HEK293 (cell line): ENCODE data around the gene KRT79.

ENCODE experiments used
- CTCF ChIA-PET: fragments of 350-600 bp; formaldehyde crosslinking; extraction: SDS; loops from one replicate; lab custom pipeline; 2021; ENCODE audit warnings: antibody characterized with exemption; lab: Yijun Ruan, JAX
- POLR2A ChIA-PET: fragments of 300-600 bp; formaldehyde crosslinking; extraction: SDS; loops from one replicate; lab custom pipeline; 2020; ENCODE audit warnings: antibody characterized with exemption, inconsistent platforms; lab: Yijun Ruan, JAX
- H3K27ac ChIP-seq: fragments of 200-500 bp; sonication (Bioruptor generic); 2 replicates; pipeline ENCODE4 v1.5.1; 2014; ENCODE audit warnings: low read depth, low read length, control low read depth, inconsistent platforms; ENCODE audit errors: extremely low read depth
- H3K36me3 ChIP-seq, 2 experiments: fragments of 200-500 bp in 1 of 2; sonication (Bioruptor generic) in 1 of 2; 1 replicate in 1 of 2; 2 replicates in 1 of 2; pipeline ENCODE4 v1.5.1; 2014 to 2017; ENCODE audit warnings: inconsistent platforms in 2 of 2, low read length in 2 of 2; ENCODE audit not compliant: control insufficient read depth in 2 of 2, insufficient read depth in 1 of 2
- H3K4me1 ChIP-seq: fragments of 200-500 bp; sonication (Bioruptor generic); 2 replicates; pipeline ENCODE4 v1.5.1; 2014; ENCODE audit warnings: mild to moderate bottlenecking, low read length, inconsistent platforms; ENCODE audit not compliant: control insufficient read depth, insufficient read depth
- H3K4me3 ChIP-seq: 2 replicates; pipeline ENCODE4 v1.5.1; 2011; ENCODE audit warnings: low read depth, mild to moderate bottlenecking, control low read depth, low read length, moderate library complexity
- H3K9me3 ChIP-seq: fragments of 200-500 bp; sonication (Bioruptor generic); 2 replicates; pipeline ENCODE4 v1.5.1; 2014; ENCODE audit warnings: low read depth, low read length, inconsistent platforms; ENCODE audit not compliant: control insufficient read depth, insufficient read depth
- CTCF ChIP-seq: fragments of 450-650 bp; formaldehyde crosslinking; IDR thresholded peaks from 2 replicates; pipeline ENCODE4 v1.5.1; 2016; ENCODE audit warnings: missing biosample characterization, missing genetic modification characterization
- GLI2 ChIP-seq: fragments of 450-650 bp; formaldehyde crosslinking; IDR thresholded peaks from 2 replicates; pipeline ENCODE4; 2017; ENCODE audit warnings: missing biosample characterization, missing genetic modification characterization, low read depth, borderline replicate concordance
- KLF10 ChIP-seq: fragments of 450-650 bp; IDR thresholded peaks from 2 replicates; pipeline ENCODE4 v1.5.1; 2018; ENCODE audit warnings: missing biosample characterization, mild to moderate bottlenecking, missing genetic modification characterization
- KLF17 ChIP-seq: fragments of 450-650 bp; formaldehyde crosslinking; IDR thresholded peaks from 2 replicates; pipeline ENCODE4 v1.5.1; 2016; ENCODE audit warnings: missing biosample characterization, missing genetic modification characterization
- KLF9 ChIP-seq: fragments of 450-650 bp; formaldehyde crosslinking; IDR thresholded peaks from 2 replicates; pipeline ENCODE4 v1.5.1; 2016; ENCODE audit warnings: missing biosample characterization, missing genetic modification characterization, low read depth
- RBAK ChIP-seq: fragments of 450-650 bp; formaldehyde crosslinking; IDR thresholded peaks from 2 replicates; pipeline ENCODE4 v1.5.1; 2016; ENCODE audit warnings: missing biosample characterization, missing genetic modification characterization
- ZBTB7A ChIP-seq: fragments of 450-650 bp; formaldehyde crosslinking; IDR thresholded peaks from 2 replicates; pipeline ENCODE4 v1.5.1; 2016; ENCODE audit warnings: low read depth, missing biosample characterization, missing genetic modification characterization
- ZNF16 ChIP-seq: fragments of 450-650 bp; formaldehyde crosslinking; IDR thresholded peaks from 2 replicates; pipeline ENCODE4 v1.5.1; 2016; ENCODE audit warnings: low read depth, missing biosample characterization, missing genetic modification characterization
- ZNF184 ChIP-seq: fragments of 450-650 bp; IDR thresholded peaks from 2 replicates; pipeline ENCODE4 v1.5.1; 2018; ENCODE audit warnings: missing biosample characterization, mild to moderate bottlenecking, missing genetic modification characterization
- ZNF354C ChIP-seq: fragments of 450-650 bp; formaldehyde crosslinking; IDR thresholded peaks from 2 replicates; pipeline ENCODE4 v1.5.1; 2016; ENCODE audit warnings: missing biosample characterization, missing genetic modification characterization, low read depth, borderline replicate concordance
- ZNF449 ChIP-seq: fragments of 450-650 bp; formaldehyde crosslinking; IDR thresholded peaks from 2 replicates; pipeline ENCODE4 v1.5.1; 2017; ENCODE audit warnings: missing biosample characterization, mild to moderate bottlenecking, missing genetic modification characterization, moderate library complexity
- ZNF548 ChIP-seq: fragments of 450-650 bp; formaldehyde crosslinking; IDR thresholded peaks from 2 replicates; pipeline ENCODE4 v1.5.1; 2016; ENCODE audit warnings: missing biosample characterization, missing genetic modification characterization
- ZNF600 ChIP-seq: fragments of 450-650 bp; formaldehyde crosslinking; IDR thresholded peaks from 2 replicates; pipeline ENCODE4 v1.5.1; 2016; ENCODE audit warnings: missing biosample characterization, missing genetic modification characterization
- ZNF621 ChIP-seq: fragments of 450-650 bp; formaldehyde crosslinking; IDR thresholded peaks from 2 replicates; pipeline ENCODE4 v1.5.1; 2017; ENCODE audit warnings: missing biosample characterization, missing genetic modification characterization
- ZNF768 ChIP-seq: fragments of 450-650 bp; formaldehyde crosslinking; IDR thresholded peaks from 2 replicates; pipeline ENCODE4 v1.5.1; 2018; ENCODE audit warnings: missing biosample characterization, mild to moderate bottlenecking, missing genetic modification characterization
- ZNF776 ChIP-seq: fragments of 450-650 bp; formaldehyde crosslinking; IDR thresholded peaks from 2 replicates; pipeline ENCODE4 v1.5.0; 2017; ENCODE audit warnings: missing biosample characterization, missing genetic modification characterization, borderline replicate concordance
- ZNF830 ChIP-seq: fragments of 450-650 bp; IDR thresholded peaks from 2 replicates; pipeline ENCODE4 v1.5.0; 2018; ENCODE audit warnings: missing biosample characterization, missing genetic modification characterization, low read depth, mild to moderate bottlenecking, moderate library complexity
- ZSCAN30 ChIP-seq: fragments of 450-650 bp; IDR thresholded peaks from 2 replicates; pipeline ENCODE4 v1.5.1; 2018; ENCODE audit warnings: missing biosample characterization, mild to moderate bottlenecking, missing genetic modification characterization, moderate library complexity
- TF ChIP-seq, protein P1 (sequence below): fragments of 450-650 bp; formaldehyde crosslinking; IDR thresholded peaks from 2 replicates; pipeline ENCODE4 v1.5.1; 2016; ENCODE audit warnings: missing biosample characterization, missing genetic modification characterization
- TF ChIP-seq, protein P2 (sequence below): fragments of 450-650 bp; formaldehyde crosslinking; IDR thresholded peaks from 2 replicates; pipeline ENCODE4 v1.5.1; 2017; ENCODE audit warnings: missing biosample characterization, missing genetic modification characterization
- TF ChIP-seq, protein P3 (sequence below): fragments of 450-650 bp; formaldehyde crosslinking; IDR thresholded peaks from 2 replicates; pipeline ENCODE4; 2016; ENCODE audit warnings: missing biosample characterization, missing genetic modification characterization

Gene KRT79

DNA sequence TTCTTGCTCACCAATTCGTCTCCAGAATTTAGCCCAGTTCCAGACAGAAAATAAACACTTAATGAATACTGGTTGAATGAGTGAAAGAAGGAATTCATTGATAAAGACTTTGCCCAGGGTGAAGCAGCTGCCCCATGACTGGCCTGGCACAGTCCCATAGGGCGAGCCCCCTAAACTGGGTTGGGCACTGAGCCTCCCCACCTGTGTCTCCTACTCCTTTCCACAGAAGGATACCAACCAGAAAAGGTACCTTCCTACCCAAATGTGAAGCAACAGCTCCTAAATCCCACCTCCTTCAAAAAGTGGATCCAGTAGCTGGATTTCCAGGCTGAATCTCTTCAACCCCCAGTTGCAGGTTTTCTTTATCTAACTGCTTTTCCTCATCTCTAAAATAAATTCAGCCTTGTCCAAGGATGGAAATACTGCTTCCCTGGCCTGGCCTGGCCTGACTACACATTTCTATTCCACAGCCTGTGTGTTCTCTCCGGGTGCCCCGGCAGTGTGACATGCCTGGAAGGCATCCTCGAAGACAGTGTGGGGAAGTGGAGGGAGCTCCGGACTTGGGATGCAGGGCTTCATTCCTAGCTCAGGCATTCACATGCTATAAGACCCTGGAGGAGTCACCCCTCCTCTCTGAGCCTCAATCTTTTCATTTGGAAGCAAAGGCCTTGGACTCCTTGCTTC lies 45.8 kb downstream of the KRT79 start:
- H3K4me1 ChIP-seq, result no peaks in the 10 kb centered on the region; the same call in 1 of the 2 replicates
- no peak overlapping the region for H3K27ac ChIP-seq
- TF ChIP-seq ZNF184 (tag by site-specific recombination) (no peak), ZNF16 (tag by site-specific recombination) (no peak), ZNF776 (tag by site-specific recombination) (no peak), ZNF768 (no peak), RBAK (tag by site-specific recombination) (no peak), ZNF548 (tag by site-specific recombination) (no peak), ZNF449 (tag by site-specific recombination) (no peak), KLF10 (no peak), ZBTB7A (tag by site-specific recombination) (no peak), KLF9 (tag by site-specific recombination) (no peak), KLF17 (no peak), ZNF600 (tag by site-specific recombination) (no peak), ZNF621 (no peak), GLI2 (tag by site-specific recombination) (no peak)
- TF ChIP-seq, protein P1, sequence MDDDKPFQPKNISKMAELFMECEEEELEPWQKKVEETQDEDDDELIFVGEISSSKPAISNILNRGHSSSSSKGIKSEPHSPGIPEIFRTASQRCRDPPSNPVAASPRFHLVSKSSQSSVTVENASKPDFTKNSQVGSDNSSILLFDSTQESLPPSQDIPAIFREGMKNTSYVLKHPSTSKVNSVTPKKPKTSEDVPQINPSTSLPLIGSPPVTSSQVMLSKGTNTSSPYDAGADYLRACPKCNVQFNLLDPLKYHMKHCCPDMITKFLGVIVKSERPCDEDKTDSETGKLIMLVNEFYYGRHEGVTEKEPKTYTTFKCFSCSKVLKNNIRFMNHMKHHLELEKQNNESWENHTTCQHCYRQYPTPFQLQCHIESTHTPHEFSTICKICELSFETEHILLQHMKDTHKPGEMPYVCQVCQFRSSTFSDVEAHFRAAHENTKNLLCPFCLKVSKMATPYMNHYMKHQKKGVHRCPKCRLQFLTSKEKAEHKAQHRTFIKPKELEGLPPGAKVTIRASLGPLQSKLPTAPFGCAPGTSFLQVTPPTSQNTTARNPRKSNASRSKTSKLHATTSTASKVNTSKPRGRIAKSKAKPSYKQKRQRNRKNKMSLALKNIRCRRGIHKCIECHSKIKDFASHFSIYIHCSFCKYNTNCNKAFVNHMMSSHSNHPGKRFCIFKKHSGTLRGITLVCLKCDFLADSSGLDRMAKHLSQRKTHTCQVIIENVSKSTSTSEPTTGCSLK (tag by site-specific recombination), result no peak
- TF ChIP-seq, protein P2, sequence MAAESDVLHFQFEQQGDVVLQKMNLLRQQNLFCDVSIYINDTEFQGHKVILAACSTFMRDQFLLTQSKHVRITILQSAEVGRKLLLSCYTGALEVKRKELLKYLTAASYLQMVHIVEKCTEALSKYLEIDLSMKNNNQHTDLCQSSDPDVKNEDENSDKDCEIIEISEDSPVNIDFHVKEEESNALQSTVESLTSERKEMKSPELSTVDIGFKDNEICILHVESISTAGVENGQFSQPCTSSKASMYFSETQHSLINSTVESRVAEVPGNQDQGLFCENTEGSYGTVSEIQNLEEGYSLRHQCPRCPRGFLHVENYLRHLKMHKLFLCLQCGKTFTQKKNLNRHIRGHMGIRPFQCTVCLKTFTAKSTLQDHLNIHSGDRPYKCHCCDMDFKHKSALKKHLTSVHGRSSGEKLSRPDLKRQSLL (tag by site-specific recombination), result no peak
- ChIA-PET CTCF (interaction anchor here (0.6 to 1.2 kb wide), 5 partner anchors 85 to 366 kb away, joined by 3 to 4 read pairs (median 3); no protein-coding TSS in a partner anchor), POLR2A (no interaction called here)
- no peaks in the 10 kb centered on the region for H3K36me3 ChIP-seq
- no peak overlapping the region for H3K4me3 ChIP-seq
- no peaks in the 10 kb centered on the region for H3K9me3 ChIP-seq

GRCh38 chr12:52787324-52788191 lies 46.6 kb downstream of the KRT79 start:
- ChIA-PET CTCF (interaction anchor here (0.6 to 1.2 kb wide), 5 partner anchors 86 to 365 kb away, joined by 3 to 4 read pairs (median 3); no protein-coding TSS in a partner anchor), POLR2A (no interaction called here)
- no peaks in the 10 kb centered on the region for H3K36me3 ChIP-seq
- no peak overlapping the region for H3K4me3 ChIP-seq
- no peaks in the 10 kb centered on the region; the same call in 1 of the 2 replicates for H3K4me1 ChIP-seq
- no peak overlapping the region for H3K27ac ChIP-seq
- H3K9me3 ChIP-seq, result no peaks in the 10 kb centered on the region
- no peak for TF ChIP-seq ZNF776 (tag by site-specific recombination)
- no peak for TF ChIP-seq ZNF830 (tag by site-specific recombination)
- no peak for TF ChIP-seq ZNF184 (tag by site-specific recombination)
- TF ChIP-seq ZSCAN30 (tag by site-specific recombination), result no peak
- TF ChIP-seq, protein P3, sequence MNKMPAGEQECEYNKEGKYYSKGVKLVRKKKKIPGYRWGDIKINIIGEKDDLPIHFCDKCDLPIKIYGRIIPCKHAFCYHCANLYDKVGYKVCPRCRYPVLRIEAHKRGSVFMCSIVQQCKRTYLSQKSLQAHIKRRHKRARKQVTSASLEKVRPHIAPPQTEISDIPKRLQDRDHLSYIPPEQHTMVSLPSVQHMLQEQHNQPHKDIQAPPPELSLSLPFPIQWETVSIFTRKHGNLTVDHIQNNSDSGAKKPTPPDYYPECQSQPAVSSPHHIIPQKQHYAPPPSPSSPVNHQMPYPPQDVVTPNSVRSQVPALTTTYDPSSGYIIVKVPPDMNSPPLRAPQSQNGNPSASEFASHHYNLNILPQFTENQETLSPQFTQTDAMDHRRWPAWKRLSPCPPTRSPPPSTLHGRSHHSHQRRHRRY (tag by site-specific recombination), result no peak
- no peak for TF ChIP-seq ZNF354C (tag by site-specific recombination)
- TF ChIP-seq CTCF (tag by site-specific recombination), result no peak
